ENCODE results near the gene TMEM151B. TPM values are rescaled to one million over a fixed set of nuclear protein-coding genes. Genes with fewer than 3 reads are reported as not detected.

TMEM151B gene
- total and polyA plus RNA-seq, 2 experiments from 2014 or later: 0.30 TPM

- Histone ChIP-seq H3K27ac (no peak overlapping the region), H3K79me2 (no peaks in the 10 kb centered on the region), H4K20me1 (ENCODE audit: insufficient read depth, poor library complexity, severe bottlenecking) (no peaks in the 10 kb centered on the region), H3K4me3 (no peak overlapping the region), H3K4me2 (no peak overlapping the region), H3K36me3 (replicated peaks; ENCODE audit: insufficient read depth, low read depth) (no peaks in the 10 kb centered on the region), H3K9me2 (replicated peaks; ENCODE audit: insufficient read depth) (no peaks in the 10 kb centered on the region), H2AFZ (no peak overlapping the region), H3K27me3 (peaks cover 69% of the 10 kb centered on the region), H3K9me3 (ENCODE audit: low read depth) (no peaks in the 10 kb centered on the region), H3K4me1 (ENCODE audit: insufficient read depth) (no peaks in the 10 kb centered on the region)
- TF ChIP-seq CTCF (IDR thresholded peaks at IDR 0.05; ENCODE audit: poor library complexity) (no peak), EZH2 (IDR thresholded peaks at IDR 0.05; ENCODE audit: borderline replicate concordance) (no peak), EZH2phosphoT487 (IDR thresholded peaks at IDR 0.05; ENCODE audit: low read depth, severe bottlenecking, unreplicated experiment) (no peak)
- DNase-seq (ENCODE audit: low spot score): no peak
- 94% methylated on average over 3 of the region's 3 CpGs for WGBS (ENCODE audit: low lambda C conversion rate, missing lambda C conversion rate)
Measured at GRCh38 chr6:44272529-44272928, 2.3 kb downstream of the TMEM151B start.

- DNase-seq (ENCODE audit: low spot score): no peak
- Histone ChIP-seq H3K9me2 (replicated peaks; ENCODE audit: insufficient read depth) (no peaks in the 10 kb centered on the region), H3K79me2 (no peaks in the 10 kb centered on the region), H3K4me3 (no peak overlapping the region), H3K36me3 (replicated peaks; ENCODE audit: insufficient read depth, low read depth) (no peaks in the 10 kb centered on the region), H3K4me2 (no peak overlapping the region), H4K20me1 (ENCODE audit: insufficient read depth, poor library complexity, severe bottlenecking) (no peaks in the 10 kb centered on the region), H3K9me3 (ENCODE audit: low read depth) (no peaks in the 10 kb centered on the region), H3K27me3 (peaks cover 74% of the 10 kb centered on the region), H3K27ac (no peak overlapping the region), H2AFZ (no peak overlapping the region), H3K4me1 (ENCODE audit: insufficient read depth) (no peaks in the 10 kb centered on the region)
- 89% methylated on average over 23 of the region's 23 CpGs for WGBS (ENCODE audit: low lambda C conversion rate, missing lambda C conversion rate)
- TF ChIP-seq EZH2phosphoT487 (IDR thresholded peaks at IDR 0.05; ENCODE audit: low read depth, severe bottlenecking, unreplicated experiment): no peak
- no peak for TF ChIP-seq EZH2 (IDR thresholded peaks at IDR 0.05; ENCODE audit: borderline replicate concordance)
- TF ChIP-seq CTCF (IDR thresholded peaks at IDR 0.05; ENCODE audit: poor library complexity): no peak
Measured at GRCh38 chr6:44272999-44273566, 2.8 kb downstream of the TMEM151B start.

- H3K27me3 ChIP-seq: peaks cover 74% of the 10 kb centered on the region
- no peak overlapping the region for H3K4me2 ChIP-seq
- H3K9me3 ChIP-seq (ENCODE audit: low read depth): no peaks in the 10 kb centered on the region
- no peak overlapping the region for H2AFZ ChIP-seq
- H3K36me3 ChIP-seq (replicated peaks; ENCODE audit: insufficient read depth, low read depth): no peaks in the 10 kb centered on the region
- no peaks in the 10 kb centered on the region for H3K9me2 ChIP-seq (replicated peaks; ENCODE audit: insufficient read depth)
- H3K4me3 ChIP-seq: no peak overlapping the region
- H3K79me2 ChIP-seq: no peaks in the 10 kb centered on the region
- WGBS (ENCODE audit: low lambda C conversion rate, missing lambda C conversion rate): 89% methylated on average over 1 of the region's 1 CpG
- DNase-seq (ENCODE audit: low spot score): no peak
- no peaks in the 10 kb centered on the region for H4K20me1 ChIP-seq (ENCODE audit: insufficient read depth, poor library complexity, severe bottlenecking)
- no peak for TF ChIP-seq EZH2 (IDR thresholded peaks at IDR 0.05; ENCODE audit: borderline replicate concordance)
- TF ChIP-seq EZH2phosphoT487 (IDR thresholded peaks at IDR 0.05; ENCODE audit: low read depth, severe bottlenecking, unreplicated experiment): no peak
- TF ChIP-seq CTCF (IDR thresholded peaks at IDR 0.05; ENCODE audit: poor library complexity): no peak
- no peaks in the 10 kb centered on the region for H3K4me1 ChIP-seq (ENCODE audit: insufficient read depth)
- H3K27ac ChIP-seq: no peak overlapping the region
Measured at GRCh38 chr6:44273617-44274016, 3.4 kb downstream of the TMEM151B start.
